ENCODE measurements around the gene SCG2.

DNA sequence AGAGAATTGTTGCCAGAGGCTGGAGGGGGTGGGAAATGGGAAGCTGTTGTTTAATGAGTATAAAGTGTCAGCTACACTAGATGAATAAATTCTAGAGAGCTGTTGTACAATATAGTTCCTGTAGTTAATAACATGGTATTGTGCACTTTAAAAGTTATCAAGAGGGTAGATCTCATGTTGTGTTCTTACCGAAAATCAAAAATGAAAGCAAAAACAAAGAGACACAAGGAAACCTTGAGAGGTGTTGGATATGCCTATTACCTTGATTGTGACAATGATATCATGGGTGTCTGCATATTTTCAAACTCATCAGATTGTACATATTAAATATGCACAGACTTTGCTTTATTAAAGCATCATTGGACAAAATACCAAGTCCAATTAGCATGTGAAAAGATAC lies 43.2 kb downstream of the SCG2 start:
- TF ChIP-seq, protein P1, sequence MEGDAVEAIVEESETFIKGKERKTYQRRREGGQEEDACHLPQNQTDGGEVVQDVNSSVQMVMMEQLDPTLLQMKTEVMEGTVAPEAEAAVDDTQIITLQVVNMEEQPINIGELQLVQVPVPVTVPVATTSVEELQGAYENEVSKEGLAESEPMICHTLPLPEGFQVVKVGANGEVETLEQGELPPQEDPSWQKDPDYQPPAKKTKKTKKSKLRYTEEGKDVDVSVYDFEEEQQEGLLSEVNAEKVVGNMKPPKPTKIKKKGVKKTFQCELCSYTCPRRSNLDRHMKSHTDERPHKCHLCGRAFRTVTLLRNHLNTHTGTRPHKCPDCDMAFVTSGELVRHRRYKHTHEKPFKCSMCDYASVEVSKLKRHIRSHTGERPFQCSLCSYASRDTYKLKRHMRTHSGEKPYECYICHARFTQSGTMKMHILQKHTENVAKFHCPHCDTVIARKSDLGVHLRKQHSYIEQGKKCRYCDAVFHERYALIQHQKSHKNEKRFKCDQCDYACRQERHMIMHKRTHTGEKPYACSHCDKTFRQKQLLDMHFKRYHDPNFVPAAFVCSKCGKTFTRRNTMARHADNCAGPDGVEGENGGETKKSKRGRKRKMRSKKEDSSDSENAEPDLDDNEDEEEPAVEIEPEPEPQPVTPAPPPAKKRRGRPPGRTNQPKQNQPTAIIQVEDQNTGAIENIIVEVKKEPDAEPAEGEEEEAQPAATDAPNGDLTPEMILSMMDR (IDR thresholded peaks at IDR 0.05; ENCODE audit: low read length): no peak
- TF ChIP-seq EZH2 (IDR thresholded peaks at IDR 0.05; ENCODE audit: borderline replicate concordance, low read length): no peak
